Measurements from ENCODE around the gene R3HDM1. TPM values are rescaled to one million over a fixed set of nuclear protein-coding genes. Genes with fewer than 3 reads are reported as not detected.

R3HDM1 gene
- total and polyA plus RNA-seq, 12 donors = 9.4 to 42.7 (median 20.9) TPM

- Histone ChIP-seq H3K4me3 (no peak overlapping the region), H3K27ac (no peak overlapping the region), H3K27me3 (no peaks in the 10 kb centered on the region), H3K4me1 (replicated peaks in 1 of 2) (no peaks in the 10 kb centered on the region), H3K36me3 (replicated peaks in 1 of 2) (no peaks in the 10 kb centered on the region), H3K9me3 (replicated peaks in 1 of 3) (no peaks in the 10 kb centered on the region)
- intact Hi-C loops (cut with DNase I) = no loop called here
- 86 to 93% (median 92%) methylated on average over 4 of the region's 4 CpGs for WGBS, 4 donors
- no peak for TF ChIP-seq POLR2A (IDR thresholded peaks at IDR 0.05)
- TF ChIP-seq CTCF (IDR thresholded peaks at IDR 0.05) = no peak
- no peak for DNase-seq
Measured at GRCh38 chr2:135637456-135638087, 106.3 kb downstream of the R3HDM1 start.

GRCh38 chr2:135638825-135639224 is 107.5 kb downstream of the R3HDM1 start:
- no peak for DNase-seq
- intact Hi-C loops (cut with DNase I) = no loop called here
- Histone ChIP-seq H3K4me1 (replicated peaks in 1 of 2) (no peaks in the 10 kb centered on the region), H3K4me3 (no peak overlapping the region), H3K27ac (no peak overlapping the region), H3K9me3 (replicated peaks in 1 of 3) (no peaks in the 10 kb centered on the region), H3K27me3 (no peaks in the 10 kb centered on the region), H3K36me3 (replicated peaks in 1 of 2) (no peaks in the 10 kb centered on the region)
- TF ChIP-seq CTCF (IDR thresholded peaks at IDR 0.05) (no peak), POLR2A (IDR thresholded peaks at IDR 0.05) (no peak)
- 72 to 83% (median 79%) methylated on average over 3 of the region's 3 CpGs for WGBS, 4 donors

GRCh38 chr2:135641156-135642068 is 110.1 kb downstream of the R3HDM1 start:
- no peaks in the 10 kb centered on the region for H3K36me3 ChIP-seq (replicated peaks in 1 of 2)
- H3K27me3 ChIP-seq = no peaks in the 10 kb centered on the region
- no peak overlapping the region for H3K4me3 ChIP-seq
- intact Hi-C loops (cut with DNase I) = no loop called here
- WGBS, 4 donors = 95 to 98% (median 96%) methylated on average over 7 of the region's 7 CpGs
- DNase-seq = no peak
- no peaks in the 10 kb centered on the region for H3K9me3 ChIP-seq (replicated peaks in 1 of 3)
- H3K4me1 ChIP-seq (replicated peaks in 1 of 2) = no peaks in the 10 kb centered on the region
- no peak overlapping the region for H3K27ac ChIP-seq
- TF ChIP-seq POLR2A (IDR thresholded peaks at IDR 0.05) = no peak
- TF ChIP-seq CTCF (IDR thresholded peaks at IDR 0.05) = no peak

- peaks cover 0 to 6% of the 10 kb centered on the region in 2 donors for H3K4me1 ChIP-seq (replicated peaks in 1 of 2)
- intact Hi-C loops (cut with DNase I) = no loop called here
- H3K27me3 ChIP-seq = no peaks in the 10 kb centered on the region
- no peak for DNase-seq
- no peak for TF ChIP-seq CTCF (IDR thresholded peaks at IDR 0.05)
- TF ChIP-seq POLR2A (IDR thresholded peaks at IDR 0.05) = no peak
- H3K36me3 ChIP-seq (replicated peaks in 1 of 2) = peaks cover 0 to 4% of the 10 kb centered on the region in 2 donors
- H3K27ac ChIP-seq = no peak overlapping the region
- H3K9me3 ChIP-seq (replicated peaks in 1 of 3) = no peaks in the 10 kb centered on the region
- 80 to 88% (median 82%) methylated on average over 2 of the region's 2 CpGs for WGBS, 4 donors
- H3K4me3 ChIP-seq = no peak overlapping the region
Measured at GRCh38 chr2:135647836-135648579, 116.7 kb downstream of the R3HDM1 start.
